ENCODE results near the gene HOXA4. TPM values are rescaled to one million over a fixed set of nuclear protein-coding genes. Genes with fewer than 3 reads are reported as not detected.

The HOXA4 gene
- total and polyA plus RNA-seq, 10 of the 15 experiments (the other 5 are each of a cell fraction or from before 2014, with no cell fraction given): 0.07 TPM; not detected in 9

- TF ChIP-seq ZBTB40 (IDR thresholded peaks at IDR 0.05; ENCODE audit: borderline replicate concordance) (no peak), POU2F2 (IDR thresholded peaks at IDR 0.05; ENCODE audit: borderline replicate concordance, low read depth, low read length) (no peak), ZZZ3 (IDR thresholded peaks at IDR 0.05; ENCODE audit: control insufficient read depth, insufficient read length, low read depth) (no peak), JUNB (IDR thresholded peaks at IDR 0.05) (no peak), REST (IDR thresholded peaks at IDR 0.05; ENCODE audit: low read depth, low read length) (no peak), KAT2A (conservative IDR thresholded peaks at IDR 0.05; ENCODE audit: control insufficient read depth, low read depth, low read length) (no peak), PRDM15 (CRISPR knock-in tag; IDR thresholded peaks at IDR 0.05) (no peak), SUPT20H (IDR thresholded peaks at IDR 0.05; ENCODE audit: borderline replicate concordance, control insufficient read depth, low read depth, low read length) (no peak), IRF5 (IDR thresholded peaks at IDR 0.05; ENCODE audit: borderline replicate concordance) (no peak)
Measured at GRCh38 chr7:27112361-27112760, 18.2 kb downstream of the HOXA4 start (continued).
